Body of pancreas (tissue), 4 donors: ENCODE measurements around the gene RCAN2.

ENCODE experiments used
- POLR2A ChIP-seq, 3 donors: fragments of 450-650 bp; IDR thresholded peaks; one replicate each; pipeline ENCODE4 v1.6.1; 2016; ENCODE audit warnings: antibody characterized with exemption in 3 of 3, mild to moderate bottlenecking in 2 of 3
- TF ChIP-seq, protein P1 (sequence below), 7 experiments: fragments of 450-650 bp in 4 of 7; fragments of 200-600 bp in 3 of 7; sonication (generic) in 3 of 7; IDR thresholded peaks; one replicate each; pipeline ENCODE4 v1.5.1; 2016 to 2019; ENCODE audit warnings: antibody characterized with exemption in 7 of 7

DNA sequence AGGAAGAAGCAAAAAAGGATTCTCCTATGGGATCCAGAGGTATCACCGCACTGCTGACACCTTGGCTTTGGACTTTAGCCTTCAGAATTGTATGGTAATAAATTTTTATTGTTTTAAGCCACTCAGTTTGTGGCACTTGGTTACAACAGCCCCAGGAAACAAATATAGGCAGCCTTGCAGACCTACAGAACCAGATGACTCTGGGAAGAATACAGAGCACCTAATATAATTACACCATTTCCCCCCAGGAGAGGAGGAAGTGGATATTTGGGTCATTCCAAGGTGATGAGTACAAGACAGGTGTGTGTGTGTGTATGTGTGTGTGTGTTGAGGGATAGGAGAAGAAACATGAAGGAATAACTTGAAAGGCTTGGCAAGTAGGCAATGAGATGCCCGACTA, 236.3 kb downstream of the RCAN2 start:
- no peak for TF ChIP-seq POLR2A (IDR thresholded peaks at IDR 0.05)
- TF ChIP-seq, protein P1, sequence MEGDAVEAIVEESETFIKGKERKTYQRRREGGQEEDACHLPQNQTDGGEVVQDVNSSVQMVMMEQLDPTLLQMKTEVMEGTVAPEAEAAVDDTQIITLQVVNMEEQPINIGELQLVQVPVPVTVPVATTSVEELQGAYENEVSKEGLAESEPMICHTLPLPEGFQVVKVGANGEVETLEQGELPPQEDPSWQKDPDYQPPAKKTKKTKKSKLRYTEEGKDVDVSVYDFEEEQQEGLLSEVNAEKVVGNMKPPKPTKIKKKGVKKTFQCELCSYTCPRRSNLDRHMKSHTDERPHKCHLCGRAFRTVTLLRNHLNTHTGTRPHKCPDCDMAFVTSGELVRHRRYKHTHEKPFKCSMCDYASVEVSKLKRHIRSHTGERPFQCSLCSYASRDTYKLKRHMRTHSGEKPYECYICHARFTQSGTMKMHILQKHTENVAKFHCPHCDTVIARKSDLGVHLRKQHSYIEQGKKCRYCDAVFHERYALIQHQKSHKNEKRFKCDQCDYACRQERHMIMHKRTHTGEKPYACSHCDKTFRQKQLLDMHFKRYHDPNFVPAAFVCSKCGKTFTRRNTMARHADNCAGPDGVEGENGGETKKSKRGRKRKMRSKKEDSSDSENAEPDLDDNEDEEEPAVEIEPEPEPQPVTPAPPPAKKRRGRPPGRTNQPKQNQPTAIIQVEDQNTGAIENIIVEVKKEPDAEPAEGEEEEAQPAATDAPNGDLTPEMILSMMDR (IDR thresholded peaks at IDR 0.05): no peak
